OCI-LY7 (cell line): ENCODE results near the gene CNN2. TPM values are rescaled to one million over a fixed set of nuclear protein-coding genes. Genes with fewer than 3 reads are reported as not detected.

Experiments
- BruUV-seq: library from RNA; stranded (reverse); fragments of 400-500 nt; replicated peaks from 2 replicates; lab custom pipeline; 2021; lab: Mats Ljungman, UMichigan
- CTCF ChIA-PET: fragments of 300-600 bp; sonication (Branson Sonifier 250); formaldehyde crosslinking; loops from one replicate; lab custom pipeline; 2022; ENCODE audit warnings: antibody characterized with exemption; ENCODE audit not compliant: unreplicated experiment; lab: Charles Lee
- POLR2A ChIA-PET: fragments of 300-600 bp; sonication (Branson Sonifier 250); formaldehyde crosslinking; loops from one replicate; lab custom pipeline; 2022; ENCODE audit warnings: antibody characterized with exemption; lab: Charles Lee
- DNase-seq: peaks from one replicate; pipeline ENCODE4 v3.0.0-alpha.2; 2015; ENCODE audit warnings: low spot score
- H2AFZ ChIP-seq: fragments of 200-600 bp; sonication (generic), shearing (Covaris generic); 2 replicates; pipeline ENCODE4 v1.6.1; 2014; ENCODE audit warnings: mild to moderate bottlenecking, antibody characterized with exemption, low read length, moderate library complexity
- H3K27ac ChIP-seq: fragments of 200-600 bp; sonication (generic); 2 replicates; pipeline ENCODE4 v1.5.1; 2014; ENCODE audit warnings: mixed run types, low read depth, mild to moderate bottlenecking, moderate library complexity, low read length, inconsistent platforms; ENCODE audit not compliant: poor library complexity, severe bottlenecking
- H3K36me3 ChIP-seq: fragments of 200-600 bp; sonication (generic); 2 replicates; pipeline ENCODE4 v1.6.1; 2014; ENCODE audit warnings: mild to moderate bottlenecking, antibody characterized with exemption, low read length, moderate library complexity, mixed read lengths; ENCODE audit not compliant: insufficient read depth
- H3K4me1 ChIP-seq: fragments of 200-600 bp; sonication (generic); 2 replicates; pipeline ENCODE4 v1.5.1; 2014; ENCODE audit warnings: mild to moderate bottlenecking, low read length; ENCODE audit not compliant: insufficient read depth, poor library complexity, severe bottlenecking
- H3K4me2 ChIP-seq: fragments of 200-600 bp; sonication (generic); 2 replicates; pipeline ENCODE4 v1.6.1; 2014; ENCODE audit warnings: mild to moderate bottlenecking, low read length
- H3K4me3 ChIP-seq: fragments of 200-600 bp; sonication (generic); 2 replicates; pipeline ENCODE4 v1.5.1; 2014; ENCODE audit warnings: mild to moderate bottlenecking, low read depth, low read length; ENCODE audit not compliant: poor library complexity, severe bottlenecking
- H3K79me2 ChIP-seq: fragments of 200-600 bp; sonication (generic); 2 replicates; pipeline ENCODE4 v1.6.1; 2016; ENCODE audit warnings: low read depth, mild to moderate bottlenecking, low read length, moderate library complexity, mixed read lengths; ENCODE audit not compliant: insufficient read depth
- H3K9me2 ChIP-seq: fragments of 200-600 bp; sonication (generic); 2 replicates; pipeline ENCODE4 v1.6.1; 2016; ENCODE audit warnings: mild to moderate bottlenecking, low read length, mixed read lengths; ENCODE audit not compliant: insufficient read depth
- H3K9me3 ChIP-seq: fragments of 200-600 bp; sonication (generic); 2 replicates; pipeline ENCODE4 v1.6.1; 2014; ENCODE audit warnings: mild to moderate bottlenecking, mixed run types, low read length, mixed read lengths
- H4K20me1 ChIP-seq: fragments of 200-600 bp; sonication (generic); 2 replicates; pipeline ENCODE4 v1.6.1; 2014; ENCODE audit warnings: mild to moderate bottlenecking, antibody characterized with exemption, low read length, moderate library complexity, mixed read lengths; ENCODE audit not compliant: insufficient read depth
- EZH2phosphoT487 ChIP-seq: fragments of 200-600 bp; sonication (generic); IDR thresholded peaks from 2 replicates; pipeline ENCODE4 v1.6.1; 2018; ENCODE audit warnings: low read depth, borderline replicate concordance, mild to moderate bottlenecking, mixed run types, antibody characterized with exemption, low read length, moderate library complexity, mixed read lengths
- intact Hi-C: fragments of 100-400 bp; cut with micrococcal nuclease; formaldehyde crosslinking; loops from one replicate; pipeline ENCODE4 v1.10.0; 2022; ENCODE audit not compliant: unreplicated experiment
- total RNA-seq, 2 experiments: library from RNA; depleted of rRNA in 1 of 2; stranded (reverse); fragments of >200 nt in 1 of 2; shearing (Covaris generic) in 1 of 2; gene quantifications; 2 replicates each; pipeline ENCODE4 v1.2.3, GENCODE V29; 2014 to 2022
- TF ChIP-seq, protein P1 (sequence below): fragments of 200-600 bp; sonication (generic); conservative IDR thresholded peaks from 2 replicates; pipeline ENCODE4 v1.5.1; 2014; ENCODE audit warnings: mild to moderate bottlenecking, antibody characterized with exemption, low read length, moderate library complexity, mixed read lengths

Gene CNN2
- total RNA-seq, 2 experiments from 2014 or later: 73.7 to 127 TPM

DNA sequence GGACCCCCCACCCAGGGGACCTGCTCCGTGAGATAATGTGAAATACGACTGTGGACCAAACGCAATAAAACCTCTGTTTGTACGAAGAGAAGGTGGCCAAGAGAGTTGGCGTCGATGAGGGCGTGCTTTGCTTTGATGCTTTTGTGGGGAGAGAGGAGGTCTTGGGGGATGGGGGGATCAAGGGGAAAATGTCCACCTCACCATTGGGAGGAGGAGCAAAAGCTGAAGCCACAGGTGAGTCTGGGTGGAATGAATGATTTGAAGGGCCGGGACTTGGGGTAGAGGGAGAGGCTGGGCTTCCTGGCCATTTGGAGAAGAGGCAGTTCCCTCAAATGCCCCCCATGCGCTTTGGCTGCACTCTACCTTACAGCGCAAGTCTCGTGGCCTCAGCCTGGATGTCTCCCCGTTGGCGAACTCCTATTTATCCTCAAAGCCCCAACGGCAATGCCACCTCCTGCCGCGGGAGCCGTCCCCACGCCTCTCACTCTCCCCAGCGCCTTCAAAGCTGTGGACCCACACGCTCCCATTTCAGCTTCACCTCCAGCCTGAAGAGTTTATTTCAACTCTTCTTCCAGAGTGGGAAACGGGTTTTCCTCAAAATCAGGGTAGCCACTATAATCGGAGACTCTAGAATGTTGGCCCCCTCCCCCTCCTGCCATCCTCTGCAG is 12.7 kb downstream of the CNN2 start:
- ChIA-PET CTCF (interaction anchor here (0.9 kb wide), 1 partner anchor 11 kb away, joined by 3 read pairs; no protein-coding TSS in a partner anchor), POLR2A (interaction anchor here (0.6 to 3.2 kb wide), 2 partner anchors 12 to 23 kb away, joined by 4 to 15 read pairs; partner anchors contain the start of gene CNN2)
- Histone ChIP-seq H3K4me1 (peaks cover 43% of the 10 kb centered on the region), H3K27ac (peak overlapping the region; percentile 97), H3K36me3 (peaks cover 22% of the 10 kb centered on the region), H3K9me3 (no peaks in the 10 kb centered on the region), H2AFZ (no peak overlapping the region), H3K4me2 (peak overlapping the region; percentile 77), H3K4me3 (peak overlapping the region; percentile 85), H3K9me2 (no peaks in the 10 kb centered on the region), H3K79me2 (0 out of 2 replicates have a peak, but pooled peaks cover 5% of the 10 kb centered on the region), H4K20me1 (no peaks in the 10 kb centered on the region; the same call in 1 of the 2 replicates)
- peak; percentile 55 for DNase-seq
- TF ChIP-seq, protein P1, sequence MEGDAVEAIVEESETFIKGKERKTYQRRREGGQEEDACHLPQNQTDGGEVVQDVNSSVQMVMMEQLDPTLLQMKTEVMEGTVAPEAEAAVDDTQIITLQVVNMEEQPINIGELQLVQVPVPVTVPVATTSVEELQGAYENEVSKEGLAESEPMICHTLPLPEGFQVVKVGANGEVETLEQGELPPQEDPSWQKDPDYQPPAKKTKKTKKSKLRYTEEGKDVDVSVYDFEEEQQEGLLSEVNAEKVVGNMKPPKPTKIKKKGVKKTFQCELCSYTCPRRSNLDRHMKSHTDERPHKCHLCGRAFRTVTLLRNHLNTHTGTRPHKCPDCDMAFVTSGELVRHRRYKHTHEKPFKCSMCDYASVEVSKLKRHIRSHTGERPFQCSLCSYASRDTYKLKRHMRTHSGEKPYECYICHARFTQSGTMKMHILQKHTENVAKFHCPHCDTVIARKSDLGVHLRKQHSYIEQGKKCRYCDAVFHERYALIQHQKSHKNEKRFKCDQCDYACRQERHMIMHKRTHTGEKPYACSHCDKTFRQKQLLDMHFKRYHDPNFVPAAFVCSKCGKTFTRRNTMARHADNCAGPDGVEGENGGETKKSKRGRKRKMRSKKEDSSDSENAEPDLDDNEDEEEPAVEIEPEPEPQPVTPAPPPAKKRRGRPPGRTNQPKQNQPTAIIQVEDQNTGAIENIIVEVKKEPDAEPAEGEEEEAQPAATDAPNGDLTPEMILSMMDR: no peak
- TF ChIP-seq EZH2phosphoT487: no peak
- no TSS peak for BruUV-seq
- intact Hi-C loops: loop anchor here (2.0 kb wide), 2 partner anchors 18 to 38 kb away; partner anchors contain the start of genes RNU6-2 and TMEM259

DNA sequence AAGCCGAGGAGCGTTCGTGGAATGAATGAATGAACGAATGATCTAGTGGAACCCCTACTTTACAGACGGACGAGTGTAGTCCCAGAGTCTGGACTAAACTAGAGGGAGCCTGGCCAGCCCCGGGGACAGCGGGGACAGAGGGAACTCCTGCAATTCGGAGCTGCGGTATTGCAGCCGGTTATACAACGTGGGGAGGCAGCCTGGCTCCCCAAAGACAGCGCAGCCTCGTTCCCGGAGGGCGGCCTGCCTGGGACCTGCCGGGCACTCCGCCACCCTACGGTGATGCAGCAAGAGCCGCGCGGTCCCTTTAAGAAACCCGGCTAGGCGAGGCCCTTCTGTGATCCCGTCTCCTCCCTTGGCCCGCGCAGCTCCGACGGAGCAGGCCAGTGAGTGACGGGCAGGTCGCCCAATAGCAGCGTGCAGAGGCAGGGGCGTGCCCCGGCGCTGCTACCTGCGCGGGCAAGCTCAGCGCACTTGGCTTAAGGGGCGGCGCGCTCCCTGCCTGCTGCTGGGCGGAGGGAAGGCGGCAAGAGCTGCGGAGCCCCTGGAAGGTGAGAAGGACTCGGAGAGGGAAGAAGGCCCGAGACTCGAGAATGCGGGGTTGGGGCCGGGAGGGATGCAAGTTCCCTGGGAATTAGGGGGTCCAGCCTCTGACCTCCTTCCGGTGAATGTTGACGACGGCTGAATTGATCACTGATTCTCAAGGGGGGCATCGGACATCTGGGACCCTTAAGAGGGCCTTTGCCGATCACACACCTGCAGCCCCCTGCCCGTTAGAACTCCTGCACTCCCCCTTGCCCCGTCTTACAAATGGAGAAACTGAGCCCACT is 13.5 kb downstream of the CNN2 start, which contains the start of gene ABCA7:
Gene ABCA7 (plus strand): TSS at position 462 of the 830 bp plus-strand sequence. CDS start 1,255 bp downstream, outside the sequence.
- H3K4me1 ChIP-seq: peaks cover 49% of the 10 kb centered on the region
- peak within 1 kb of the TSS; percentile 93 for H3K4me2 ChIP-seq
- no peaks in the 10 kb centered on the region for H3K9me2 ChIP-seq
- no TSS peak for BruUV-seq
- no peak for TF ChIP-seq EZH2phosphoT487
- TF ChIP-seq, protein P1: peak; percentile 27; the same call in 1 of the 2 replicates
- DNase-seq: peak; percentile 99
- peak within 1 kb of the TSS; percentile 97 for H3K27ac ChIP-seq
- H3K9me3 ChIP-seq: no peaks in the 10 kb centered on the region
- ChIA-PET CTCF (interaction anchor here (0.9 kb wide), 1 partner anchor 11 kb away, joined by 3 read pairs; no protein-coding TSS in a partner anchor), POLR2A (interaction anchor here (0.6 to 3.2 kb wide), 2 partner anchors 13 to 36 kb away, joined by 4 to 15 read pairs; partner anchors contain the start of gene CNN2)
- 0 out of 2 replicates have a peak, but pooled peaks cover 5% of the 10 kb centered on the region for H3K79me2 ChIP-seq
- no peaks in the 10 kb centered on the region; the same call in 1 of the 2 replicates for H4K20me1 ChIP-seq
- intact Hi-C loops: loop anchor here (2.0 kb wide), 3 partner anchors 13 to 37 kb away; partner anchors contain the start of genes CNN2, RNU6-2 and TMEM259
- H3K4me3 ChIP-seq: peak within 1 kb of the TSS; percentile 85
- no peak within 1 kb of the TSS for H2AFZ ChIP-seq
- peaks cover 22% of the 10 kb centered on the region for H3K36me3 ChIP-seq
